A549 (cell line): ENCODE data around the gene TNKS2. TPM values are rescaled to one million over a fixed set of nuclear protein-coding genes. Genes with fewer than 3 reads are reported as not detected.
A peak's percentile ranks its signal among the peaks of the same experiment; 100 is the strongest.

Experiments used
- ATAC-seq, 2 experiments: fragments of 200-7000 bp in 1 of 2; fragments of >200 bp in 1 of 2; cut with Nextera tagmentation in 1 of 2; cut with Tn5 transposase in 1 of 2; 3 replicates each; pipeline versions ENCODE4 v1.8.0 to v1.9.1; 2018 to 2020; ENCODE audit warnings: mild to moderate bottlenecking in 1 of 2, moderate library complexity in 1 of 2
- CTCF ChIA-PET: fragments of 300-600 bp; sonication (Branson Sonifier 250); formaldehyde crosslinking; extraction: SDS; loops from one replicate; lab custom pipeline; 2021; ENCODE audit warnings: antibody characterized with exemption, inconsistent platforms; lab: Yijun Ruan, JAX
- POLR2A ChIA-PET: fragments of 350-600 bp; formaldehyde crosslinking; extraction: SDS; loops from one replicate; lab custom pipeline; 2021; ENCODE audit warnings: antibody characterized with exemption, inconsistent platforms; lab: Yijun Ruan, JAX
- DNase-seq, 2 experiments: peaks; one replicate each; pipeline versions ENCODE4 v3.0.0 to v3.0.0-alpha.2; 2011 to 2016; ENCODE audit warnings: low read depth in 1 of 2, low spot score in 1 of 2
- FAIRE-seq: peaks from 2 replicates; lab custom pipeline; 2011; peaks lifted over from hg19 to GRCh38; lab: Jason Lieb, UNC
- H3K27ac ChIP-seq, 2 experiments: fragments of >200 bp; sonication (Bioruptor Twin); formaldehyde crosslinking; 3 replicates each; pipeline ENCODE4 v1.5.1; 2016 to 2017
- H3K4me1 ChIP-seq: fragments of >200 bp; sonication (Bioruptor Twin); formaldehyde crosslinking; 3 replicates; pipeline ENCODE4 v1.6.1; 2016
- H3K4me2 ChIP-seq: fragments of >200 bp; sonication (Bioruptor Twin); formaldehyde crosslinking; 3 replicates; pipeline ENCODE4 v1.6.1; 2016
- H3K4me3 ChIP-seq: fragments of >200 bp; sonication (Bioruptor Twin); formaldehyde crosslinking; 3 replicates; pipeline ENCODE4 v1.5.1; 2016
- H3K9me3 ChIP-seq: fragments of >200 bp; sonication (Bioruptor Twin); formaldehyde crosslinking; 3 replicates; pipeline ENCODE4 v1.6.1; 2016
- CBX2 ChIP-seq: fragments of 200-600 bp; sonication (generic); IDR thresholded peaks from 2 replicates; pipeline ENCODE4 v1.6.1; 2016; ENCODE audit warnings: low read depth, mild to moderate bottlenecking, borderline replicate concordance
- CBX8 ChIP-seq: fragments of 200-600 bp; sonication (generic); IDR thresholded peaks from 2 replicates; pipeline ENCODE4 v1.6.1; 2016
- CHD2 ChIP-seq: fragments of 150-350 bp; IDR thresholded peaks from 2 replicates; pipeline ENCODE4 v1.6.1; 2014; ENCODE audit warnings: low read length; ENCODE audit not compliant: partially characterized antibody
- EHF ChIP-seq: fragments of 250-450 bp; sonication (Bioruptor Pico); IDR thresholded peaks from 2 replicates; pipeline ENCODE4 v1.5.0; 2020; ENCODE audit warnings: mild to moderate bottlenecking
- EHMT2 ChIP-seq: fragments of 200-600 bp; sonication (generic); IDR thresholded peaks from 2 replicates; pipeline ENCODE4 v1.6.1; 2016; ENCODE audit warnings: antibody characterized with exemption, low read depth, mild to moderate bottlenecking, moderate library complexity
- EP300 ChIP-seq, 2 experiments: fragments of >200 bp; sonication (Bioruptor Twin); formaldehyde crosslinking; IDR thresholded peaks; 2 replicates in 1 of 2; 3 replicates in 1 of 2; pipeline ENCODE4 v1.6.1; 2016 to 2017
- ESRRA ChIP-seq: fragments of 150-350 bp; IDR thresholded peaks from 2 replicates; pipeline ENCODE4 v1.6.1; 2014; ENCODE audit warnings: mild to moderate bottlenecking, low read length, borderline replicate concordance
- FOSL2 ChIP-seq, 2 experiments: fragments of 450-650 bp in 1 of 2; fragments of >200 bp in 1 of 2; sonication (Bioruptor Twin) in 1 of 2; formaldehyde crosslinking; IDR thresholded peaks; 2 replicates each; pipeline versions ENCODE4 v1.5.0 to v1.6.1; 2016 to 2020; ENCODE audit warnings: mild to moderate bottlenecking in 1 of 2, moderate library complexity in 1 of 2
- GATA3 ChIP-seq: IDR thresholded peaks from 2 replicates; pipeline ENCODE4 v1.6.1; 2012; ENCODE audit warnings: borderline replicate concordance
- HDAC2 ChIP-seq: fragments of 200-600 bp; sonication (generic); IDR thresholded peaks from 2 replicates; pipeline ENCODE4 v1.6.1; 2016
- HEYL ChIP-seq: fragments of 250-450 bp; sonication (Bioruptor Pico); IDR thresholded peaks from 2 replicates; pipeline ENCODE4 v1.8.0; 2021; ENCODE audit warnings: mild to moderate bottlenecking, moderate library complexity
- HOXA7 ChIP-seq: fragments of 250-450 bp; sonication (Bioruptor Pico); IDR thresholded peaks from 2 replicates; pipeline ENCODE4 v1.5.0; 2020; ENCODE audit warnings: mild to moderate bottlenecking, moderate library complexity
- HOXB13 ChIP-seq: fragments of 250-450 bp; sonication (Bioruptor Pico); IDR thresholded peaks from 2 replicates; pipeline ENCODE4 v1.5.0; 2020; ENCODE audit warnings: low read depth, mild to moderate bottlenecking, moderate library complexity
- JUN ChIP-seq, 2 experiments: fragments of >200 bp; sonication (Bioruptor Twin); formaldehyde crosslinking; IDR thresholded peaks; 2 replicates in 1 of 2; 3 replicates in 1 of 2; pipeline ENCODE4 v1.6.1; 2016 to 2017
- JUNB ChIP-seq: fragments of >200 bp; sonication (Bioruptor Twin); formaldehyde crosslinking; IDR thresholded peaks from 2 replicates; pipeline ENCODE4 v1.6.1; 2016
- KDM5A ChIP-seq: fragments of 200-600 bp; sonication (generic); IDR thresholded peaks from 2 replicates; pipeline ENCODE4 v1.6.1; 2016; ENCODE audit warnings: antibody characterized with exemption, mild to moderate bottlenecking
- MAFK ChIP-seq: fragments of 450-650 bp; IDR thresholded peaks from 2 replicates; pipeline ENCODE4 v1.6.1; 2014; ENCODE audit not compliant: partially characterized antibody
- MYC ChIP-seq: IDR thresholded peaks from 2 replicates; pipeline ENCODE4 v1.6.1; 2012; ENCODE audit warnings: mild to moderate bottlenecking, inconsistent platforms, low read length, improper control_type of control experiment, borderline replicate concordance
- NFE2L2 ChIP-seq: fragments of 150-350 bp; conservative IDR thresholded peaks from 2 replicates; pipeline ENCODE4 v1.6.1; 2014; ENCODE audit warnings: low read length
- NPAS2 ChIP-seq: fragments of 250-450 bp; sonication (Bioruptor Pico); IDR thresholded peaks from 2 replicates; pipeline ENCODE4 v1.8.0; 2022; ENCODE audit warnings: mild to moderate bottlenecking, moderate library complexity, borderline replicate concordance
- NR3C1 ChIP-seq: fragments of >200 bp; sonication (Bioruptor Twin); formaldehyde crosslinking; IDR thresholded peaks from 3 replicates; pipeline ENCODE4 v1.6.1; 2017
- POLR2AphosphoS2 ChIP-seq: conservative IDR thresholded peaks from 2 replicates; pipeline ENCODE4 v1.6.1; 2012; ENCODE audit warnings: low read length, improper control_type of control experiment, inconsistent platforms
- RAD21 ChIP-seq, 2 experiments: fragments of >200 bp in 1 of 2; sonication (Bioruptor Twin) in 1 of 2; formaldehyde crosslinking in 1 of 2; IDR thresholded peaks in 1 of 2; conservative IDR thresholded peaks in 1 of 2; 2 replicates in 1 of 2; 3 replicates in 1 of 2; pipeline ENCODE4 v1.6.1; 2012 to 2018; ENCODE audit warnings: inconsistent platforms in 1 of 2
- RARB ChIP-seq: fragments of 250-450 bp; sonication (Bioruptor Pico); IDR thresholded peaks from 2 replicates; pipeline ENCODE4 v1.8.0; 2021; ENCODE audit warnings: mild to moderate bottlenecking, moderate library complexity
- RCOR1 ChIP-seq: fragments of 150-350 bp; IDR thresholded peaks from 2 replicates; pipeline ENCODE4 v1.6.1; 2014; ENCODE audit warnings: antibody characterized with exemption, low read length, low read depth
- RNF2 ChIP-seq: fragments of 200-600 bp; sonication (generic); IDR thresholded peaks from 2 replicates; pipeline ENCODE4 v1.6.1; 2016; ENCODE audit warnings: low read depth, mild to moderate bottlenecking, antibody characterized with exemption, moderate library complexity, borderline replicate concordance
- SMC3 ChIP-seq: fragments of >200 bp; sonication (Bioruptor Twin); formaldehyde crosslinking; IDR thresholded peaks from 3 replicates; pipeline ENCODE4 v1.6.1; 2018; ENCODE audit warnings: inconsistent platforms
- SREBF2 ChIP-seq: fragments of 450-650 bp; IDR thresholded peaks from 2 replicates; pipeline ENCODE4 v1.6.1; 2014; ENCODE audit warnings: mild to moderate bottlenecking, moderate library complexity
- ZC3H11A ChIP-seq: fragments of 450-650 bp; IDR thresholded peaks from 2 replicates; pipeline ENCODE4 v1.6.1; 2014; ENCODE audit warnings: antibody characterized with exemption, mild to moderate bottlenecking
- ZNF302 ChIP-seq: fragments of 250-450 bp; sonication (Bioruptor Pico); IDR thresholded peaks from 2 replicates; pipeline ENCODE4 v1.9.0; 2021; ENCODE audit warnings: inconsistent platforms, mild to moderate bottlenecking, moderate library complexity
- ZSCAN20 ChIP-seq: fragments of 250-450 bp; sonication (Bioruptor Pico); IDR thresholded peaks from 2 replicates; pipeline ENCODE4 v1.8.0; 2022; ENCODE audit warnings: mild to moderate bottlenecking, moderate library complexity
- WGBS: methylation state at CpG from one replicate; pipeline ENCODE4 v1.1.6; 2017; ENCODE audit errors: missing lambda C conversion rate; 5-methylcytosine and 5-hydroxymethylcytosine counted together
- polyA plus RNA-seq, 4 experiments: library from polyadenylated mRNA; depleted of rRNA in 3 of 4; stranded (reverse); fragments of >200 nt; fragmentation: RNase III in 1 of 4; extraction: RNeasy Plus Mini Kit Qiagen cat#74134 plus additional on column Dnase treatment in 1 of 4; gene quantifications; 2 replicates in 3 of 4; 3 replicates in 1 of 4; pipeline ENCODE4 v1.2.3, GENCODE V29; 2011 to 2017
- TF ChIP-seq, protein P1 (sequence below): fragments of 250-450 bp; sonication (Bioruptor Pico); IDR thresholded peaks from 2 replicates; pipeline ENCODE4 v1.5.0; 2020; ENCODE audit warnings: low read depth, mild to moderate bottlenecking, moderate library complexity
- TF ChIP-seq, protein P2 (sequence below): IDR thresholded peaks from 2 replicates; pipeline ENCODE4 v1.6.1; 2012
- TF ChIP-seq, protein P3 (sequence below): IDR thresholded peaks from 2 replicates; pipeline ENCODE4 v1.6.1; 2012; ENCODE audit warnings: low read depth, borderline replicate concordance
- TF ChIP-seq, protein P4 (sequence below): fragments of 150-350 bp; IDR thresholded peaks from 2 replicates; pipeline ENCODE4 v1.6.1; 2014; ENCODE audit warnings: low read depth, mild to moderate bottlenecking, low read length
- TF ChIP-seq, protein P5 (sequence below): fragments of >200 bp; sonication (Bioruptor Twin); formaldehyde crosslinking; IDR thresholded peaks from 3 replicates; pipeline ENCODE4 v1.5.1; 2016

The TNKS2 gene
- polyA plus RNA-seq, 2 of the 4 experiments (the other 2 are of a cell fraction): 20.6 to 45.3 TPM

DNA sequence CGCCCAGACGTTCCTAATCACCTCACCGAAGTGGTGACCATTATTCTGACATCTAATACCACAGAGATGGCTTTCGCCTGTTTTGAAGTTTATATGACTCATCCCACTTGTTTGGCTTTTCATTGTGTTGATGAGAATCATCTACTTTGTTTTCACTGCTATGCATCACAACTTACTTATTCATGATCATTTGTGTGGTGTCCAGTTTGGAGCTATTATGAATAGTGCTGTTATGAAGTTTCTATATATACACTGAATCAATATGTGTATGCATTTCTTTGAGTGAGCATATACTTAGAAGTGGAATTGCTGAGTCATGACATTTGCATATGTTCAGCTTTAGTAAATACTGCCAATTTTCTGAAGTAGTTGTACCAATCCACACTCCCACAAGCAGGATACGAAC lies 38.6 kb upstream of the TNKS2 start:
- 62% methylated on average over 5 of the region's 5 CpGs for WGBS
- ChIA-PET POLR2A (no interaction called here), CTCF (interaction anchor here (1.0 to 4.2 kb wide), 6 partner anchors 14 to 159 kb away, joined by 3 to 47 read pairs (median 4); partner anchors contain the start of gene FGFBP3)
- DNase-seq (peak in 1 of 2 experiments; percentile 10), ATAC-seq (no peak), FAIRE-seq (no peak)
- peaks cover 10% of the 10 kb centered on the region; the same call in 1 of the 3 replicates for H3K9me3 ChIP-seq
- H3K4me1 ChIP-seq: no peaks in the 10 kb centered on the region
- no peak overlapping the region for H3K27ac ChIP-seq
- no peak for TF ChIP-seq JUN (IDR thresholded peaks at IDR 0.05)
- no peak for TF ChIP-seq CHD2
- TF ChIP-seq ZC3H11A: no peak
- no peak for TF ChIP-seq EHMT2
- no peak for TF ChIP-seq POLR2AphosphoS2
- TF ChIP-seq HEYL (CRISPR knock-in tag): no peak
- no peak for TF ChIP-seq HDAC2
- TF ChIP-seq NFE2L2: peak; percentile 85
- TF ChIP-seq, protein P1, sequence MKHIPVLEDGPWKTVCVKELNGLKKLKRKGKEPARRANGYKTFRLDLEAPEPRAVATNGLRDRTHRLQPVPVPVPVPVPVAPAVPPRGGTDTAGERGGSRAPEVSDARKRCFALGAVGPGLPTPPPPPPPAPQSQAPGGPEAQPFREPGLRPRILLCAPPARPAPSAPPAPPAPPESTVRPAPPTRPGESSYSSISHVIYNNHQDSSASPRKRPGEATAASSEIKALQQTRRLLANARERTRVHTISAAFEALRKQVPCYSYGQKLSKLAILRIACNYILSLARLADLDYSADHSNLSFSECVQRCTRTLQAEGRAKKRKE (CRISPR knock-in tag): no peak
- TF ChIP-seq, protein P2, sequence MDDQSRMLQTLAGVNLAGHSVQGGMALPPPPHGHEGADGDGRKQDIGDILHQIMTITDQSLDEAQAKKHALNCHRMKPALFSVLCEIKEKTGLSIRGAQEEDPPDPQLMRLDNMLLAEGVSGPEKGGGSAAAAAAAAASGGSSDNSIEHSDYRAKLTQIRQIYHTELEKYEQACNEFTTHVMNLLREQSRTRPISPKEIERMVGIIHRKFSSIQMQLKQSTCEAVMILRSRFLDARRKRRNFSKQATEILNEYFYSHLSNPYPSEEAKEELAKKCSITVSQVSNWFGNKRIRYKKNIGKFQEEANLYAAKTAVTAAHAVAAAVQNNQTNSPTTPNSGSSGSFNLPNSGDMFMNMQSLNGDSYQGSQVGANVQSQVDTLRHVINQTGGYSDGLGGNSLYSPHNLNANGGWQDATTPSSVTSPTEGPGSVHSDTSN: no peak
- no peak for TF ChIP-seq MYC
- TF ChIP-seq EP300 (IDR thresholded peaks at IDR 0.05): no peak
- TF ChIP-seq EHF: no peak
- no peak for TF ChIP-seq ZNF302 (CRISPR knock-in tag)
- no peak for TF ChIP-seq JUNB
- no peak for TF ChIP-seq SMC3
- no peak for TF ChIP-seq HOXB13
- no peak for TF ChIP-seq NPAS2 (CRISPR knock-in tag)
- TF ChIP-seq GATA3: no peak
- TF ChIP-seq RCOR1: no peak
- no peak for TF ChIP-seq CBX2
- no peak for TF ChIP-seq RARB
- TF ChIP-seq FOSL2 (IDR thresholded peaks at IDR 0.05): no peak
- 0 out of 2 replicates have a peak, but pooled peaks have one; percentile 51 for TF ChIP-seq FOSL2 (CRISPR knock-in tag; IDR thresholded peaks at IDR 0.05)
- TF ChIP-seq KDM5A: no peak
- peak; percentile 99 for TF ChIP-seq MAFK
- TF ChIP-seq ZSCAN20 (CRISPR knock-in tag): no peak
- no peak overlapping the region for H3K4me3 ChIP-seq
- no peak overlapping the region for H3K4me2 ChIP-seq

GRCh38 chr10:91761721-91762120 lies 36.5 kb upstream of the TNKS2 start:
- peaks cover 6% of the 10 kb centered on the region; the same call in 1 of the 3 replicates for H3K9me3 ChIP-seq
- TF ChIP-seq, protein P3, sequence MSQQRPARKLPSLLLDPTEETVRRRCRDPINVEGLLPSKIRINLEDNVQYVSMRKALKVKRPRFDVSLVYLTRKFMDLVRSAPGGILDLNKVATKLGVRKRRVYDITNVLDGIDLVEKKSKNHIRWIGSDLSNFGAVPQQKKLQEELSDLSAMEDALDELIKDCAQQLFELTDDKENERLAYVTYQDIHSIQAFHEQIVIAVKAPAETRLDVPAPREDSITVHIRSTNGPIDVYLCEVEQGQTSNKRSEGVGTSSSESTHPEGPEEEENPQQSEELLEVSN: no peak
- no peak for TF ChIP-seq RAD21 (conservative IDR thresholded peaks at IDR 0.05 in 1 of 2, IDR thresholded peaks at IDR 0.05 in 1 of 2)
- TF ChIP-seq HOXA7 (CRISPR knock-in tag): no peak
- no peak for TF ChIP-seq CBX8
- no peak for TF ChIP-seq SREBF2
- TF ChIP-seq, protein P1 (CRISPR knock-in tag): no peak
- no peak for TF ChIP-seq EP300 (IDR thresholded peaks at IDR 0.05)
- TF ChIP-seq, protein P4, sequence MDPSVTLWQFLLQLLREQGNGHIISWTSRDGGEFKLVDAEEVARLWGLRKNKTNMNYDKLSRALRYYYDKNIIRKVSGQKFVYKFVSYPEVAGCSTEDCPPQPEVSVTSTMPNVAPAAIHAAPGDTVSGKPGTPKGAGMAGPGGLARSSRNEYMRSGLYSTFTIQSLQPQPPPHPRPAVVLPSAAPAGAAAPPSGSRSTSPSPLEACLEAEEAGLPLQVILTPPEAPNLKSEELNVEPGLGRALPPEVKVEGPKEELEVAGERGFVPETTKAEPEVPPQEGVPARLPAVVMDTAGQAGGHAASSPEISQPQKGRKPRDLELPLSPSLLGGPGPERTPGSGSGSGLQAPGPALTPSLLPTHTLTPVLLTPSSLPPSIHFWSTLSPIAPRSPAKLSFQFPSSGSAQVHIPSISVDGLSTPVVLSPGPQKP: no peak
- TF ChIP-seq, protein P5, sequence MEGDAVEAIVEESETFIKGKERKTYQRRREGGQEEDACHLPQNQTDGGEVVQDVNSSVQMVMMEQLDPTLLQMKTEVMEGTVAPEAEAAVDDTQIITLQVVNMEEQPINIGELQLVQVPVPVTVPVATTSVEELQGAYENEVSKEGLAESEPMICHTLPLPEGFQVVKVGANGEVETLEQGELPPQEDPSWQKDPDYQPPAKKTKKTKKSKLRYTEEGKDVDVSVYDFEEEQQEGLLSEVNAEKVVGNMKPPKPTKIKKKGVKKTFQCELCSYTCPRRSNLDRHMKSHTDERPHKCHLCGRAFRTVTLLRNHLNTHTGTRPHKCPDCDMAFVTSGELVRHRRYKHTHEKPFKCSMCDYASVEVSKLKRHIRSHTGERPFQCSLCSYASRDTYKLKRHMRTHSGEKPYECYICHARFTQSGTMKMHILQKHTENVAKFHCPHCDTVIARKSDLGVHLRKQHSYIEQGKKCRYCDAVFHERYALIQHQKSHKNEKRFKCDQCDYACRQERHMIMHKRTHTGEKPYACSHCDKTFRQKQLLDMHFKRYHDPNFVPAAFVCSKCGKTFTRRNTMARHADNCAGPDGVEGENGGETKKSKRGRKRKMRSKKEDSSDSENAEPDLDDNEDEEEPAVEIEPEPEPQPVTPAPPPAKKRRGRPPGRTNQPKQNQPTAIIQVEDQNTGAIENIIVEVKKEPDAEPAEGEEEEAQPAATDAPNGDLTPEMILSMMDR: no peak
- TF ChIP-seq RNF2: no peak
- no peak for TF ChIP-seq ESRRA
- no peak for TF ChIP-seq NR3C1
- no peak for TF ChIP-seq JUNB

More at GRCh38 chr10:91761721-91762120, 36.5 kb upstream of the TNKS2 start:
- H3K4me1 ChIP-seq: no peaks in the 10 kb centered on the region
- ChIA-PET POLR2A (no interaction called here), CTCF (interaction anchor here (0.7 kb wide), 1 partner anchor 234 kb away, joined by 3 read pairs; no protein-coding TSS in a partner anchor)
- no peak overlapping the region for H3K4me3 ChIP-seq
- FAIRE-seq: no peak
- ATAC-seq: no peak
- H3K4me2 ChIP-seq: no peak overlapping the region
- no peak overlapping the region for H3K27ac ChIP-seq
- 3% methylated on average over 1 of the region's 1 CpG for WGBS
- no peak for DNase-seq
